Hematopoietic multipotent progenitor cell (in vitro differentiated cells): Measurements from ENCODE around the gene GAP43. TPM values are rescaled to one million over a fixed set of nuclear protein-coding genes. Genes with fewer than 3 reads are reported as not detected.
A peak's percentile ranks its signal among the peaks of the same experiment; 100 is the strongest.

ENCODE experiments used
- DNase-seq, 3 donors: peaks; one replicate each; pipeline ENCODE4 v3.0.0-alpha.2; 2011 to 2015; ENCODE audit warnings: low read depth in 2 of 3, low spot score in 2 of 3
- total RNA-seq: library from RNA; depleted of rRNA; stranded (reverse); fragments of >200 nt; gene quantifications from one replicate; pipeline ENCODE4 v1.2.3, GENCODE V29; 2012

The GAP43 gene
- total RNA-seq, 1 donor: not detected

GRCh38 chr3:115626721-115627120 is 3.4 kb downstream of the GAP43 start:
- DNase-seq: no peak

GRCh38 chr3:115627180-115628074 is 4.1 kb downstream of the GAP43 start:
- DNase-seq: no peak

GRCh38 chr3:115628075-115628412 is 4.7 kb downstream of the GAP43 start:
- no peak for DNase-seq

GRCh38 chr3:115630850-115631249 is 7.5 kb downstream of the GAP43 start:
- DNase-seq: no peak

GRCh38 chr3:115632026-115632425 is 8.7 kb downstream of the GAP43 start:
- no peak for DNase-seq

- DNase-seq: no peak
Measured at GRCh38 chr3:115633467-115633866, 10.2 kb downstream of the GAP43 start.

- DNase-seq: no peak
Measured at GRCh38 chr3:115634052-115634451, 10.7 kb downstream of the GAP43 start.

GRCh38 chr3:115635406-115635805 is 12.1 kb downstream of the GAP43 start:
- no peak for DNase-seq

- no peak for DNase-seq
Measured at GRCh38 chr3:115638241-115638640, 14.9 kb downstream of the GAP43 start.

- no peak for DNase-seq
Measured at GRCh38 chr3:115638991-115639390, 15.7 kb downstream of the GAP43 start.

- DNase-seq: no peak
Measured at GRCh38 chr3:115644391-115644790, 21.1 kb downstream of the GAP43 start.

- DNase-seq: no peak
Measured at GRCh38 chr3:115646027-115646690, 22.8 kb downstream of the GAP43 start.

- DNase-seq: no peak
Measured at GRCh38 chr3:115648559-115648958, 25.2 kb downstream of the GAP43 start.

- DNase-seq: no peak
Measured at GRCh38 chr3:115651087-115651486, 27.8 kb downstream of the GAP43 start.

- DNase-seq: no peak
Measured at GRCh38 chr3:115651599-115651998, 28.3 kb downstream of the GAP43 start.

GRCh38 chr3:115652738-115653137 is 29.4 kb downstream of the GAP43 start:
- DNase-seq: peak in 1 of 3 donors; percentile 38

GRCh38 chr3:115655761-115656282 is 32.5 kb downstream of the GAP43 start:
- no peak for DNase-seq

- no peak for DNase-seq
Measured at GRCh38 chr3:115657168-115657567, 33.9 kb downstream of the GAP43 start.

GRCh38 chr3:115658032-115658336 is 34.7 kb downstream of the GAP43 start:
- DNase-seq: no peak

GRCh38 chr3:115658337-115659181 is 35.2 kb downstream of the GAP43 start:
- DNase-seq: peak; percentile 31 to 78 (median 63)
